Daoy (cell line): ENCODE data around the gene GOLGA3. TPM values are rescaled to one million over a fixed set of nuclear protein-coding genes. Genes with fewer than 3 reads are reported as not detected.

Source experiments
- DNase-seq: peaks from one replicate; pipeline ENCODE4 v3.0.0-alpha.2; 2015; ENCODE audit warnings: low read depth
- total RNA-seq: library from RNA; depleted of rRNA; stranded (reverse); fragments of >200 nt; shearing (Covaris generic); gene quantifications from 2 replicates; pipeline ENCODE4 v1.2.3, GENCODE V29; 2014; rRNA removed

GOLGA3 gene
- total RNA-seq, 1 experiment from 2014 or later, result 64.1 TPM

DNA sequence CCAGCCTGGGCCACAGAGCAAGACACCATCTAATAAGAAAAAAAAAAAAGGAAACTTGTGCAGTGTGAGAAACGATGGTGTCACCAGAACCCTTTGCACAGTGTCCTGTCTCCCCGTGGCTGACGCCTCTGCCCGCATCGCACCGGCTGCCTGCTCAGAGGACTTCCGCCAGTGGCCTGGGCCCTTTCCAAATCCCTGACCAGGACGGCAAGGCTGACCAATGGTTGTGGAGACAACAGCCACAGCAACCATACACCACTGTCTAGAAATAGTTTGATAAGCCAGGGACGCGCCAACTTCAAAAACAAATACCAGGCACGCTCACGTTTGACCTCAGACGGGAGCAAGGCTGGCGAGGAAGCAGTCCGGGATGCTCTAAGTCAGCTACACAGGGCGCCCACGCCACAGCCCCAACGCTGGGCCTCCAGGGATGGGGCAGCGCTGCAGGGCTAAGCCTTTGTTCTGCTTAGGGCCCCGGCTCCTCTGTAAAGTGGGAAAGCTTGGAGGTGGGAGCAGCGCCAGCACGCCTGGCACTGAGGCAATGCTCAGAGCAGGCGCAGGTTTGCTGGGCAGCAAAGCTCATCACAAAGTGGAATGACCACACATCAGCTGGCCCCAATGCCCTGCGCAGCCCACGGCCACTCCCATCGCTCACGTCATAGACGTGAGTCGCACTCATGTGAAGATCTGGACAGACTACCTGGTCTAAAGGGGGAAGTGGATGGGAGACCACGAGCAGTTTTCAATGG, 105.5 kb downstream of the GOLGA3 start:
- DNase-seq, result no peak

DNA sequence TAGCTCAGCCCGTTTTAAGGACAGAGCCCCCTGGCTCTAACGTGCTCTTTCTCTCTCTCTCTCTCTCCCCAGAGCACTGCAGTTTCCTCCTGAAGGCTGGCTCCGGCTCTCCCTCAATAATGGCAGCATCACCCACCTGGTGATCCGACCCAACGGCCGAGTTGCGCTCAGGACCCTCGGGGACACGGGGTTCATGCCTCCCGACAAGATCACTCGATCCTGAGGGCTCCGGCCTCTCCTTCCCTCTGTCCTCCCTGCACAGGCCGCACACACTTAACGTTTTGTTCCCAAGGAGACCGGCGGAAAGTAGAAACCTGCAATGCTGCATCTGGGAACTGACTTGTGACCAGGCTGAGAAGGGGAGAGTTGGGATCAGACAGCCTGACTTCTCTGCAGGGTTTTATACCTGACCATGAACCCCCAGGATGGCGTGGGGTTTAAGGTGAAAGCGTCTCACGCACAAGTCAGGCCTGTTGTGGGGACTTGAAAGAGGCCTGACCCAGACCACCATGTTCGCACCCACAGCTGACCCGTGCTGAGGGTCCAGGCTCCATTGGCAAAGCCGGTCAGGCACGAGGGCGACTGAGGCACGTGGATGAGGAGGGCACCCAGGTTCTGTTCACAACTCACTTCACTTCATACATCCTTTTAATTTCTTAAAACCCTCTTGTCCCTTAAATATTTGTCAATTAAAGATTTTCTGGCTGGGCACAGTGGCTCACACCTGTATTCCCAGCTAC, 107.9 kb downstream of the GOLGA3 start:
- no peak for DNase-seq

DNA sequence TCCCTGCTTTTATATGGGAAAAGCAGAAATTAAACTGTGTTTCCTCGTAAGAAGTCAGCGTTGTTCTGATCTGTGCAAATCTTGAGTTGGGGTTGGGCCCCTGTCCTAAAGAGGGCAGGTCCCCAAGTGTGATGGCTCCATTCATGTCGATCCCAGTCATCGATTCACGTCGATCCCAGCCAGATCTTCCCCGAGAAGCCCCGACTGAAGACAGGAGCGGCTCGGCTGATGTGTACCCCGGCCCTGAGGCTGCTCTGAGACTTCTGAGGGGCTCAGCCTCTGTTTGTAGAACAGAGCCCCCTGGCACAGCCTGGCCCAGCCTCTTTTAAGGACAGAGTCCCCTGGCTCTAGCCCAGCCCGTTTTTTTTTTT, 108.7 kb downstream of the GOLGA3 start:
- DNase-seq, result no peak

DNA sequence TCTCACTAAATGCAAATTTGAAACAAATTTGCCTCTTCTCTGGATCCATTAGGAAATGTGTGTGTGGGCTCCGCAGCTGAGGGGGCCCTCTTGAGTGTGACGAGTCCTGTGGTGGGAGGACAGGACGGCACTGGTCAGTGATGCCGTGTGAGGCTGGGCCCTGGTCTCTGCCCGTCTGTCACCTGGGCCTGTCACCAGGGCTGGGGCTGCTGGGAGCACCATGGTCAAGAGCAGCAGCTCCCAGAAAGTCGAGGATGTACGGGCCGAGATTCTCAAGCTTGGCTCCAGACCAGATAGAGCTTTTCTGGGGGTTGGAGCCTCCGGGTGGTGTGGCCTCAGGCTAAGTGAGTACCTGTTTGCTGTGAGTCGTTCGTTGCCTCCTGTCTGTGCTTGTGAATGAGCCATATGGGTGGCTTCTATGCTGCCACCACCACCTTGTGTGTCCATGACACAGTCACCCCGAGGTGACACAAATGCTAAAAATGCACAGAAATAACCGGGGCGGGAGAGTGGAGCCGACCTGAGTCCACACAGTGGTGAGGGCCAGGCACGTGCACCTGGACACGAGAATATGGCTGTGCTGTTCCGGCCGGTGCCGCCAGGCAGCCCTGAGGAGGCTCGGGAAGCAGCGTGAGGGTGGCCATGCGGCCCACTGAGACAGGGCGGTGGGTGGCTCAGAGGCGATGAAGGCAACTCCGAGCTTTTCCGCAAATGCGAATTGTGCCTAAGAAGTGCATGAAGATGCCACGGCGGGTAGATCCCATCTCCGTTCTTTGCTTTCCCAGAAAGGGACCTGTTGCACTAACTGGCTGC, 109.3 kb downstream of the GOLGA3 start:
- DNase-seq, result no peak

Other genes starting within 250 kb of the GOLGA3 start
- gene LRCOL1, start 218.3 kb downstream of the GOLGA3 start, total RNA-seq, result not detected in 2 replicates
- gene P2RX2, start 210.1 kb downstream of the GOLGA3 start, total RNA-seq, result not detected in 2 replicates
- gene POLE, start 141.5 kb downstream of the GOLGA3 start, total RNA-seq, result 13.6 and 23.5 TPM in 2 replicates
- 34.0 and 41.8 TPM in 2 replicates for gene PXMP2, start 141.3 kb downstream of the GOLGA3 start, total RNA-seq
- 73.5 and 94.1 TPM in 2 replicates for gene PGAM5, start 118.0 kb downstream of the GOLGA3 start, total RNA-seq
- 83.8 and 104 TPM in 2 replicates for gene ANKLE2, start 67.0 kb downstream of the GOLGA3 start, total RNA-seq
- gene CHFR, start 58.7 kb upstream of the GOLGA3 start, total RNA-seq, result 16.4 and 23.3 TPM in 2 replicates
- 2.5 TPM in 2 replicates for gene ZNF605, start 127.4 kb upstream of the GOLGA3 start, total RNA-seq
- 6.9 and 9.8 TPM in 2 replicates for gene ZNF26, start 157.5 kb upstream of the GOLGA3 start, total RNA-seq
- gene ZNF84, start 208.6 kb upstream of the GOLGA3 start, total RNA-seq, result 11.3 and 15.7 TPM in 2 replicates